ENCODE results near the gene TRIM42. TPM values are rescaled to one million over a fixed set of nuclear protein-coding genes. Genes with fewer than 3 reads are reported as not detected.

The TRIM42 gene
- total RNA-seq, 1 experiment from 2014 or later, result not detected

GRCh38 chr3:140664111-140664510 is 13.8 kb upstream of the TRIM42 start:
- CTCF ChIA-PET, result no interaction called here
- TF ChIP-seq CTCF (conservative IDR thresholded peaks at IDR 0.05; ENCODE audit: low read depth, low read length) (no peak), EZH2 (IDR thresholded peaks at IDR 0.05; ENCODE audit: borderline replicate concordance, low read depth, low read length, poor library complexity, severe bottlenecking) (no peak)
- Histone ChIP-seq H3K4me1 (ENCODE audit: insufficient read depth, low read length, poor library complexity, severe bottlenecking) (no peaks in the 10 kb centered on the region), H3K27me3 (replicated peaks; ENCODE audit: insufficient read depth, low read depth, low read length, poor library complexity) (no peaks in the 10 kb centered on the region), H3K4me3 (ENCODE audit: low read depth, low read length, poor library complexity, severe bottlenecking) (no peak overlapping the region), H3K9me3 (ENCODE audit: low read depth, low read length, poor library complexity, severe bottlenecking) (no peaks in the 10 kb centered on the region), H3K27ac (ENCODE audit: low read depth, low read length, poor library complexity, severe bottlenecking) (no peak overlapping the region), H3K36me3 (ENCODE audit: insufficient read depth, low read length, poor library complexity, severe bottlenecking) (no peaks in the 10 kb centered on the region)
- BruUV-seq (replicated peaks), result no TSS peak
- no peak for DNase-seq (ENCODE audit: low spot score)
- POLR2A ChIA-PET (ENCODE audit: low non-redundant PET), result no interaction called here
- intact Hi-C loops (cut with micrococcal nuclease; ENCODE audit: unreplicated experiment), result no loop called here

- POLR2A ChIA-PET (ENCODE audit: low non-redundant PET), result no interaction called here
Measured at GRCh38 chr3:140682586-140682985, 4.7 kb downstream of the TRIM42 start.

GRCh38 chr3:140686128-140686527 is 8.3 kb downstream of the TRIM42 start:
- no peaks in the 10 kb centered on the region for H3K9me3 ChIP-seq (ENCODE audit: low read depth, low read length, poor library complexity, severe bottlenecking)
- no peak for DNase-seq (ENCODE audit: low spot score)
- CTCF ChIA-PET, result no interaction called here
- H3K36me3 ChIP-seq (ENCODE audit: insufficient read depth, low read length, poor library complexity, severe bottlenecking), result no peaks in the 10 kb centered on the region
- POLR2A ChIA-PET (ENCODE audit: low non-redundant PET), result no interaction called here
- no TSS peak for BruUV-seq (replicated peaks)
- H3K4me3 ChIP-seq (ENCODE audit: low read depth, low read length, poor library complexity, severe bottlenecking), result no peak overlapping the region
- TF ChIP-seq EZH2 (IDR thresholded peaks at IDR 0.05; ENCODE audit: borderline replicate concordance, low read depth, low read length, poor library complexity, severe bottlenecking) (no peak), CTCF (conservative IDR thresholded peaks at IDR 0.05; ENCODE audit: low read depth, low read length) (no peak)
- intact Hi-C loops (cut with micrococcal nuclease; ENCODE audit: unreplicated experiment), result no loop called here
- H3K27me3 ChIP-seq (replicated peaks; ENCODE audit: insufficient read depth, low read depth, low read length, poor library complexity), result no peaks in the 10 kb centered on the region
- no peaks in the 10 kb centered on the region for H3K4me1 ChIP-seq (ENCODE audit: insufficient read depth, low read length, poor library complexity, severe bottlenecking)
- no peak overlapping the region for H3K27ac ChIP-seq (ENCODE audit: low read depth, low read length, poor library complexity, severe bottlenecking)

More at GRCh38 chr3:140682586-140682985, 4.7 kb downstream of the TRIM42 start:
- CTCF ChIA-PET, result no interaction called here
- intact Hi-C loops (cut with micrococcal nuclease; ENCODE audit: unreplicated experiment), result no loop called here
- no peak for TF ChIP-seq EZH2 (IDR thresholded peaks at IDR 0.05; ENCODE audit: borderline replicate concordance, low read depth, low read length, poor library complexity, severe bottlenecking)
- no peak for TF ChIP-seq CTCF (conservative IDR thresholded peaks at IDR 0.05; ENCODE audit: low read depth, low read length)
- Histone ChIP-seq H3K4me3 (ENCODE audit: low read depth, low read length, poor library complexity, severe bottlenecking) (no peak overlapping the region), H3K4me1 (ENCODE audit: insufficient read depth, low read length, poor library complexity, severe bottlenecking) (no peaks in the 10 kb centered on the region), H3K36me3 (ENCODE audit: insufficient read depth, low read length, poor library complexity, severe bottlenecking) (no peaks in the 10 kb centered on the region), H3K9me3 (ENCODE audit: low read depth, low read length, poor library complexity, severe bottlenecking) (no peaks in the 10 kb centered on the region), H3K27me3 (replicated peaks; ENCODE audit: insufficient read depth, low read depth, low read length, poor library complexity) (no peaks in the 10 kb centered on the region), H3K27ac (ENCODE audit: low read depth, low read length, poor library complexity, severe bottlenecking) (no peak overlapping the region)
- no TSS peak for BruUV-seq (replicated peaks)
- no peak for DNase-seq (ENCODE audit: low spot score)

All from A673 (cell line).